ENCODE results near the gene SNED1. TPM values are rescaled to one million over a fixed set of nuclear protein-coding genes. Genes with fewer than 3 reads are reported as not detected.

The SNED1 gene
- total RNA-seq, 4 donors from 2014 or later = 16.4 to 56.2 (median 43.5) TPM

DNA sequence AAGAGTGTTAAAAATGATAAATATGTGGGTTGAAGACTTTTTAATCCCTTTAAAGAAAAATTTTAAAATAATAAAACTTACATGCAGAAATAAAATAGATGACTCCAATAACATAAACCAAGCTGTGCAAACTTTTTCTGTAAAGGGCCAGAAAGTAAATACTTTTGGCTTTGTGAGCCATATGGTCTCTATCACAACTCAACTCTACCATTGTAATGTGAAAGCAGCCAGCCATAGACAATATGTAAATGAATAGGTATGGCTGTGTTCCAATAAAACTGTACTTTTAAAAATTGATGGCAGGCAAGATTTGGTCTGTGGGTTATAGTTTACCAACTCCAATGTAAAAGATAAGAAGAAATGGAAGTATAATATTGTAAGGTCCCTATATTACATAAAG is 45.2 kb downstream of the SNED1 start:
- in situ Hi-C loops (cut with MboI; ENCODE audit: low sequenced_read_pairs in 4 of 4) = no loop called here
- Histone ChIP-seq H3K27ac (no peak overlapping the region), H3K4me1 (no peaks in the 10 kb centered on the region), H3K36me3 (peaks cover 0 to 61% of the 10 kb centered on the region in 2 donors), H3K9me3 (no peaks in the 10 kb centered on the region), H3K27me3 (no peaks in the 10 kb centered on the region), H3K4me3 (no peak overlapping the region)
- intact Hi-C loops (cut with DNase I; ENCODE audit: low total_unique reads) = no loop called here
- ATAC-seq (no peak), DNase-seq (no peak)
- TF ChIP-seq, protein P1, sequence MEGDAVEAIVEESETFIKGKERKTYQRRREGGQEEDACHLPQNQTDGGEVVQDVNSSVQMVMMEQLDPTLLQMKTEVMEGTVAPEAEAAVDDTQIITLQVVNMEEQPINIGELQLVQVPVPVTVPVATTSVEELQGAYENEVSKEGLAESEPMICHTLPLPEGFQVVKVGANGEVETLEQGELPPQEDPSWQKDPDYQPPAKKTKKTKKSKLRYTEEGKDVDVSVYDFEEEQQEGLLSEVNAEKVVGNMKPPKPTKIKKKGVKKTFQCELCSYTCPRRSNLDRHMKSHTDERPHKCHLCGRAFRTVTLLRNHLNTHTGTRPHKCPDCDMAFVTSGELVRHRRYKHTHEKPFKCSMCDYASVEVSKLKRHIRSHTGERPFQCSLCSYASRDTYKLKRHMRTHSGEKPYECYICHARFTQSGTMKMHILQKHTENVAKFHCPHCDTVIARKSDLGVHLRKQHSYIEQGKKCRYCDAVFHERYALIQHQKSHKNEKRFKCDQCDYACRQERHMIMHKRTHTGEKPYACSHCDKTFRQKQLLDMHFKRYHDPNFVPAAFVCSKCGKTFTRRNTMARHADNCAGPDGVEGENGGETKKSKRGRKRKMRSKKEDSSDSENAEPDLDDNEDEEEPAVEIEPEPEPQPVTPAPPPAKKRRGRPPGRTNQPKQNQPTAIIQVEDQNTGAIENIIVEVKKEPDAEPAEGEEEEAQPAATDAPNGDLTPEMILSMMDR (IDR thresholded peaks at IDR 0.05 in 4 of 5, conservative IDR thresholded peaks at IDR 0.05 in 1 of 5) = no peak
- TF ChIP-seq POLR2A (IDR thresholded peaks at IDR 0.05) = no peak

DNA sequence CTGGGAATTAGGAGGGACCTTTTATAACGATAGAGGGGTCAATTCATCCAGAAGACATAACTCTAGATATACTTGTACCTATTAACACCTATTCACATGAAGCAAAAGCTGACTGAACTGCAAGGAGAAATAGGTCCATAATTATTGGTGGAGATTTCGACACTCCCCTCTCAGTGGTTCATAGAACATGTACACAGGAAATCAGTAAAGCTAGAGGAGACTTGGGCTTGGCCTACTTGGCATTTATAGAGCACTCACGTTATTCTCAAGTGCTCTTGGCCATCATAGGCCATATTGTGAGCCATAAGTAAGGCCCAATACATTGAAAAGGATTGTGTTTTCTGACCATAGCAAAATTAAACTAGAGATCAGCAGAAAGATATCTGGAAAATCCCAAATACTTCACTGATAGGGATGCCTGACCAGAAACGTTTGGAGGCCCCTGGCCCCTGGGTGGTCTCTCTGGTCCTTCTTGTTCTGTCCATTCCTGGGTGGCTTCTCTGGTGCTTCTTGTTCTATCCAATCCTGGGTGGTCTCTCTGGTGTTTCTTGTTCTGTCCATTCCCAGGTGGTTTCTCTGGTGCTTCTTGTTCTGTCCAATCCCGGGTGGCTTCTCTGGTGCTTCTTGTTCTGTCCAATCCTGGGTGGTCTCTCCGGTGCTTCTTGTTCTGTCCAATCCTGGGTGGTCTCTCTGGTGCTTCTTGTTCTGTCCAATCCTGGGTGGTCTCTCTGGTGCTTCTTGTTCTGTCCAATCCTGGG is 49.0 kb downstream of the SNED1 start:
- no peaks in the 10 kb centered on the region for H3K4me1 ChIP-seq
- H3K27ac ChIP-seq = no peak overlapping the region
- no peak overlapping the region for H3K4me3 ChIP-seq
- ATAC-seq (no peak), DNase-seq (no peak)
- intact Hi-C loops (cut with DNase I; ENCODE audit: low total_unique reads) = no loop called here
- no peaks in the 10 kb centered on the region for H3K9me3 ChIP-seq
- TF ChIP-seq, protein P1 (IDR thresholded peaks at IDR 0.05 in 4 of 5, conservative IDR thresholded peaks at IDR 0.05 in 1 of 5) = no peak
- TF ChIP-seq POLR2A (IDR thresholded peaks at IDR 0.05) = no peak
- peaks cover 2 to 62% of the 10 kb centered on the region in 2 donors for H3K36me3 ChIP-seq
- in situ Hi-C loops (cut with MboI; ENCODE audit: low sequenced_read_pairs in 4 of 4) = no loop called here
- H3K27me3 ChIP-seq = no peaks in the 10 kb centered on the region

DNA sequence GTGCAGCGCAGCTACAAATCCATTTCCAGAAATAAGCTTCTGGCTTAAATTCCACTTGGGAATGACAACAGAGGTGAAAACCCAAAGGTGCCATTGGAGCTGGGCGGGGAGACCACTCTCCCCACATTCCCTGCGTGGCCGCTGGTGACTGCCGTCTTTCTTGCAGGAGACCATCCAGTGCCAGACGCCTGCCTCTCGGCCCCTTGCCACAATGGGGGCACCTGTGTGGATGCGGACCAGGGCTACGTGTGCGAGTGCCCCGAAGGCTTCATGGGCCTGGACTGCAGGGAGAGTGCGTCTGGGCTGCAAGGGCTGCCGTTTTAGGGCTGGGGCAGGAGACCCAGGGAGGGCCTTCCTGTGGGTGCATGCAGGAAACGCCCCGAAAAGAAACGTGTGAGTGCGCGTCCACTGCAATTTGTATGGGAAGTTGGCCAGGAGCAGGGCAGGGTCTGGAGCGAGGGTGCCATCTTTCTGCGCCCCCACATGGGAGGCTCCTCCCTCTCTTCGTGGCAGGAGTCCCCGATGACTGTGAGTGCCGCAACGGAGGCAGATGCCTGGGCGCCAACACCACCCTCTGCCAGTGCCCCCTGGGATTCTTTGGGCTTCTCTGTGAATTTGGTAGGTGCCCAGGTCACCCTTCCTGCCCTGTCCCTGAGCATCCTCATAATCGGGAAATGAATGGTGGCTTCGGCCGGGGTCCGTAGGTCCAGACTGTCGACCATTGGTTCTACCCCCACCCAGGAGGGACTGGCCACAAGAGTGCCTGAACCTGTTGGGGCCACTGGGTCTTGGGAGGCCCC is 49.9 kb downstream of the SNED1 start:
- ATAC-seq = no peak
- H3K4me1 ChIP-seq = no peaks in the 10 kb centered on the region
- no peak for DNase-seq
- intact Hi-C loops (cut with DNase I; ENCODE audit: low total_unique reads) = no loop called here
- in situ Hi-C loops (cut with MboI; ENCODE audit: low sequenced_read_pairs in 4 of 4) = no loop called here
- H3K36me3 ChIP-seq = peaks cover 2 to 64% of the 10 kb centered on the region in 2 donors
- H3K27ac ChIP-seq = no peak overlapping the region
- no peak overlapping the region for H3K4me3 ChIP-seq
- H3K27me3 ChIP-seq = no peaks in the 10 kb centered on the region
- no peaks in the 10 kb centered on the region for H3K9me3 ChIP-seq
- TF ChIP-seq POLR2A (IDR thresholded peaks at IDR 0.05) = no peak
- TF ChIP-seq, protein P1 (IDR thresholded peaks at IDR 0.05 in 4 of 5, conservative IDR thresholded peaks at IDR 0.05 in 1 of 5) = no peak

DNA sequence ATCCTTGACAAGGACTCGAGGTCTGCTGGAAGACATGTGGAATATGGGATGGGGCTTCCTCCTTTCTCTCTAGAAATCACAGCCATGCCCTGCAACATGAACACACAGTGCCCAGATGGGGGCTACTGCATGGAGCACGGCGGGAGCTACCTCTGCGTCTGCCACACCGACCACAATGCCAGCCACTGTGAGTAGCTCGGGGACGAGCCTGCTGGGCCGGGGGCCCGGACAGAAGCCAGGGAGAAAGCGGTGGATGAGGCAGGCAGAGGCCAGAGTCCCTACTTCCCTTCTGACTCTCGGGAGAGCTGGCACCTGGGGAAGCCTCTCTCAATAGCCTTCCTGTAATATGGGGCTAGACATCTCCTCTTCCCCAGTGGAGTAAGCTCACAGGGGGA is 50.5 kb downstream of the SNED1 start:
- Histone ChIP-seq H3K27me3 (no peaks in the 10 kb centered on the region), H3K27ac (no peak overlapping the region), H3K4me3 (no peak overlapping the region), H3K36me3 (peaks cover 2 to 64% of the 10 kb centered on the region in 2 donors), H3K4me1 (no peaks in the 10 kb centered on the region), H3K9me3 (no peaks in the 10 kb centered on the region)
- ATAC-seq (no peak), DNase-seq (no peak)
- intact Hi-C loops (cut with DNase I; ENCODE audit: low total_unique reads) (no loop called here), in situ Hi-C loops (cut with MboI; ENCODE audit: low sequenced_read_pairs in 4 of 4) (no loop called here)
- TF ChIP-seq, protein P1 (IDR thresholded peaks at IDR 0.05 in 4 of 5, conservative IDR thresholded peaks at IDR 0.05 in 1 of 5) = no peak
- no peak for TF ChIP-seq POLR2A (IDR thresholded peaks at IDR 0.05)

All from gastrocnemius medialis (tissue), 4 donors.